GM12864 (cell line): ENCODE measurements around the gene GRIN2A.

Experiments used
- DNase-seq: peaks from one replicate; pipeline ENCODE4 v3.0.0-alpha.2; 2011; ENCODE audit warnings: low read depth
- H3K4me3 ChIP-seq: 2 replicates; pipeline ENCODE4 v1.5.1; 2011; ENCODE audit warnings: mild to moderate bottlenecking, low read depth, low read length, control low read depth
- CTCF ChIP-seq: IDR thresholded peaks from 2 replicates; pipeline ENCODE4 v1.5.1; 2011; ENCODE audit warnings: low read depth, mild to moderate bottlenecking, moderate library complexity, low read length, control low read depth, inconsistent platforms; ENCODE audit errors: missing control alignments

Gene GRIN2A

GRCh38 chr16:10141671-10142070 is 40.6 kb downstream of the GRIN2A start:
- TF ChIP-seq CTCF, result no peak
- no peak overlapping the region for H3K4me3 ChIP-seq
- no peak for DNase-seq

GRCh38 chr16:10138881-10139280 is 43.3 kb downstream of the GRIN2A start:
- DNase-seq, result no peak
- no peak for TF ChIP-seq CTCF
- H3K4me3 ChIP-seq, result no peak overlapping the region

- DNase-seq, result no peak
- no peak for TF ChIP-seq CTCF
- no peak overlapping the region for H3K4me3 ChIP-seq
These were observed 44.9 kb downstream of the GRIN2A start for GRCh38 chr16:10137341-10137740.

GRCh38 chr16:10136916-10137315 is 45.3 kb downstream of the GRIN2A start:
- no peak for TF ChIP-seq CTCF
- DNase-seq, result no peak

GRCh38 chr16:10130538-10130937 is 51.7 kb downstream of the GRIN2A start:
- DNase-seq, result no peak
- H3K4me3 ChIP-seq, result no peak overlapping the region
- TF ChIP-seq CTCF, result no peak

More at GRCh38 chr16:10136916-10137315, 45.3 kb downstream of the GRIN2A start:
- H3K4me3 ChIP-seq, result no peak overlapping the region

- no peak for TF ChIP-seq CTCF
- DNase-seq, result no peak
- H3K4me3 ChIP-seq, result no peak overlapping the region
These were observed 53.6 kb downstream of the GRIN2A start for GRCh38 chr16:10128397-10129258.

GRCh38 chr16:10126686-10127085 is 55.5 kb downstream of the GRIN2A start:
- no peak overlapping the region for H3K4me3 ChIP-seq
- no peak for TF ChIP-seq CTCF
- no peak for DNase-seq
